ENCODE measurements around the gene SP6.

The SP6 gene

GRCh38 chr17:47850692-47851573, at the start of gene SP6:
Gene SP6 (minus strand): TSS chr17:47851163. CDS start chr17:47848429, 2,734 bp downstream.
- peak; percentile 42 to 52 for DNase-seq (ENCODE audit: low read depth in 2 of 2)

GRCh38 chr17:47899643-47900042, 48.7 kb upstream of the SP6 start:
- DNase-seq (ENCODE audit: low read depth in 2 of 2): no peak

DNA sequence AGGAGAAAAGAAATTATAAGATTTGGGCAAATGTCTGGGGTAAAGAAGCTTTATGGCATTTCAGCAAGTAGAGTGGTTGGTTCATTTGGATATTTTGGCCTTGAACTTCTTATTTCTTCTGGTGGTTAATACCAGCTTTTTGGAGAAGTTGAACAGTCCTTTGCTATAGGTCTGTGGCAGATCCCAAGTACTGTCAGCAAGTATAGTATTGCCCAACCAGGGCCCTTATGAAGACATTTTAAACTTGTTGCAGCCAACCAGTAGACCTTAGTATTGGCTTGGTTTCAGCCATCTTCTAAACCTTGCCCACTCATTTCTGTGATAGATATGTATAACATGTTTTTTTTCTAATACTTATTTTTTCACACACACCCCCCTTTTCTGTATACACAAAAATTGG, 47.3 kb upstream of the SP6 start:
- DNase-seq (ENCODE audit: low read depth in 2 of 2): no peak

DNA sequence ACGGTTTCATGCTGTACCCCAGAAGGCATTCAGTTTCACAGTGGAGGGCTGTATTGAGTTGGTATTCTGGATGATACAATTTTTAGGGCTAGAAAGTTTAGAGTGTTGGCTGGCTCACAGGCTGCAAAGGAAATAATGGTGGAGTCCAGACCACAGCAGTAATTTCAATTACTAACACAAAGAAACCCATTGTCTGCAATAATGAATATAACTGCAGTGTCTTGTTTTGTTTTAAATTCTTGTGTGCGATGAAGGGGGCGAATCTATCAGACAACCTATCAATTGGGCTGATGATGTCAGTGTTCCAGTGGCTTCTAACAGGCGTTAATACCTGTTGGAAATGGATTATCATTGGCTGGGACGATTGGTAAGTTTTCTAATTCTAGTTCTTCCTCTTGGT, 46.6 kb upstream of the SP6 start:
- no peak for DNase-seq (ENCODE audit: low read depth in 2 of 2)

DNA sequence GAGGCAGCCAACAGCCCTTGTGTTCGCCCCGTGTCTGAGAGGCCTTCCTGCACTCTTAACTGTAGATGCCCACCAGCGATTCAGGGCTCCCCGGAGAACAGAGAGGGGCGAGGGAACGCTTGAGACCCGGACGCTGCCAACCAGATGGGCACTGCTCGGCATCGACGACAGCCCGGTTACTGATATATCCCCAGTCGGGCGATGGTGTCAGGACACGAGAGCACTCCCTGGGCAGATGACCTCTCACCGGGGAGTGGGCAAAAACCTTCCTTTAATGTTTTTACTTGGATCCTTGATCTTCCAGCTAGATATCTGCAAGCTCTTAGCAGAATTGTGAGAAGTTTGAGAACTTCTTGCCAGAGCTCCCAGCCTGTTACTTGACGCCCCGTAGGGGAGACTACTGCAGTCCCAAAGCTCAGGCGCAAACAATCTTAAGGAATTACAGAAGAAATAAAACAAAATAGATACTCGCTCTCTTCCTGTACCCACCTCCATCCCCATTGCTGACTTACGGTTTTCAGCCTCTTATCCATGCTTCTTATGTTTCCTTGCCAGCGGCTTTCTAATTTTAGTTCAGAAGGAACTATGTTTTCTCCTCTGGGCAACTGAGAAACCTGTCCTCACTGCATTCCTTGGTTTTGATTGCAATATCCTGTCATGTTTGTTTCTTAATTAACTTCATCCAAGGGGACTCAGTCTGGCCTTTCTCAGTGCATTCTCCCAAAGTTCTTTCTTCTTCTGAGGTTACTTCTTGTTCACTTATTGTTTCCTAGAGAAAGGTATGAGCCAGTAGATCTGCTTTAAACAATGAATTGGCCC, 45.9 kb upstream of the SP6 start:
- DNase-seq (ENCODE audit: low read depth in 2 of 2): no peak

GRCh38 chr17:47895856-47896671, 45.1 kb upstream of the SP6 start, which contains the start of gene SP2:
Gene SP2 (plus strand): TSS chr17:47896236. CDS start chr17:47896287, 51 bp downstream.
- peak; percentile 95 to 99 for DNase-seq (ENCODE audit: low read depth in 2 of 2)

DNA sequence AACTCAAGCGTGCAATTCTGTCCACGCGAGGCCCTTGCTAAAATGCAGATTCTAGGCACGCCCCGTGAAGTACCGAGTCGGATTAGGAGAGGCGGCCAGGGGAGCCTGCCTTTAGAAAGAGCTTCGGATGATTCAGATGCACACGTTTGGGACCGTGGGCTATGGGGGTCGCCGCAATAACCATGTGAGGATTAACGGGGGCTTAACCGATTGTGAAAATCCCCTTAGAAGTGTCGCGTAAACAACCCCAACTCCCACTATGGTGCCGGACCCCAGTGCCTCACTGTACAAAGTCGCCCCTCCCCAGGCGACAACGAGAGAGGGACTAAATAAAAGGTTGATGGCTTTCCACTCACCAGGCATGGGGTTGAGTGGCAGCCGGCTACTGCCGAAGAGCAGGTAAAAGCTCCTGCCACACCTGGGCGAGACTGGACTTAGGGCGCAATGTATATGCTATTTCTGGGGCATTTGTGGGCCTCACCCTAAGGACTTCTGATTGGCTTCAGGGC, 44.4 kb upstream of the SP6 start:
- DNase-seq (ENCODE audit: low read depth in 2 of 2): no peak

GRCh38 chr17:47894498-47895346, 43.8 kb upstream of the SP6 start:
- no peak for DNase-seq (ENCODE audit: low read depth in 2 of 2)

- no peak for DNase-seq (ENCODE audit: low read depth in 2 of 2)
These were observed 40.7 kb upstream of the SP6 start for GRCh38 chr17:47891545-47892088.

DNA sequence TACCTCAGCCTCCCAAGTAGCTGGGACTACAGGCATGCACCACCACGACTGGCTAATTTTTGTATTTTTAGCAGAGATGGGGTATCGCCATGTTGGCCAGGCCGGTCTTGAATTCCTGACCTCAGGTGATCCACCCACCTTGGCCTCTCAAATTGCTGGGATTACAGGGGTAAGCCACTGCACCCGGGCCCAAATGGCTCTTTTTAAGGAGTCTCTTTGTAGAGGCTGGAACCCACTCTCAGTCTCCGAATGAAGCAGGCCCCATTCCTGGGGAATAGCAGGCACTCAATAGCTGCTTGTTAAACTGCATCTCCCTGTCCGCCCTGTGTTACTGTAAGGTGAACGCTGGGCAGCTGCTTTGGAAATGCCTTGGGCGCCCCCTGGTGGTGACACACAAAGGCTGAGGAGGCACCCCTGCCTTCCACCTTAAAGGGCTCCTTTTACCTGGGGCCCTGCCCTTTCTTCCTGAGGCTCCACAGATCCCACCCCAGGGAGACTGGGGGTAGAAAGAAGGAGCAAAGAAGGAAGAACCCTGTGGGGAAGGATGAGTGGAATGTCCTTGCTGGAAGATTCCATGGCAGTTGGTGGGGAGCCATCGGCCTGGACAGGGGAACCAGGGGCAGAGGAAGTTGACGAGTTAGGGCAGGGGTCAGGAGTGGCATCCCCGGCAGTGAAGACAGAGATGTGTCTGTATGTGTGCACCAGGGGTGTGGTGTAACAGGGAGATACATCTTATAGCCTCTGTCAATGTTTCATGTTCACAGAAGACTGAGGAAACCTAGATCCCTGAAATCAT, 39.0 kb upstream of the SP6 start:
- peak; percentile 70 to 79 for DNase-seq (ENCODE audit: low read depth in 2 of 2)

- no peak for DNase-seq (ENCODE audit: low read depth in 2 of 2)
These were observed 37.3 kb upstream of the SP6 start for GRCh38 chr17:47888293-47888692.

- DNase-seq (ENCODE audit: low read depth in 2 of 2): no peak
These were observed 34.2 kb upstream of the SP6 start for GRCh38 chr17:47884905-47885730.

GRCh38 chr17:47884427-47884740, 33.4 kb upstream of the SP6 start:
- no peak for DNase-seq (ENCODE audit: low read depth in 2 of 2)

GRCh38 chr17:47883589-47884426, 32.8 kb upstream of the SP6 start:
- no peak for DNase-seq (ENCODE audit: low read depth in 2 of 2)

- no peak for DNase-seq (ENCODE audit: low read depth in 2 of 2)
These were observed 32.0 kb upstream of the SP6 start for GRCh38 chr17:47882695-47883588.

DNA sequence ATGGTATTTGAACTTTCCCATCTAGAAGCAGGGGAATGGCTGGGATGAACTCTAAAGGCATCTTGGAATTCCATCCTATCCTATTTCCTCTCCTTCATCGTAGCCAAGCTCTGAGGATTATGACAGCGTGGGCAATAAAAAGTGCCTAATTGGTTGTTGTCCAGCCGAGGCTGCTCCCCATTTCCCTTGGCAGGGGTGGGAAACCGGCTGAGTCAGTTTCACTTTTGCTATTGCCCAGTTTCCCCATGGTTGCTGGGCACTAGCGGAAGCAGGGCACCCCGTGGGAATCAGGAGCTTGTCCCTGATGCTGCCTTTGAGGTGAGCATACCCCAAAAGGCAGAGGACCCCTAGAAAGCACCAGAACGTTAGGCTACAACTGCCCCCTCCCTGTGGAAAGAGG, 31.3 kb upstream of the SP6 start:
- no peak for DNase-seq (ENCODE audit: low read depth in 2 of 2)

All from stimulated activated CD8-positive, alpha-beta memory T cell treated with anti-CD3 and anti-CD28 coated beads, Interleukin-15, amount 100 ng/mL, for 4 hours (primary cell).